ENCODE results near the gene RERE. TPM values are rescaled to one million over a fixed set of nuclear protein-coding genes. Genes with fewer than 3 reads are reported as not detected.

RERE gene
- total RNA-seq, 1 donor: 55.0 TPM

GRCh38 chr1:8315573-8316475 is 501.6 kb downstream of the RERE start:
- TF ChIP-seq, protein P1, sequence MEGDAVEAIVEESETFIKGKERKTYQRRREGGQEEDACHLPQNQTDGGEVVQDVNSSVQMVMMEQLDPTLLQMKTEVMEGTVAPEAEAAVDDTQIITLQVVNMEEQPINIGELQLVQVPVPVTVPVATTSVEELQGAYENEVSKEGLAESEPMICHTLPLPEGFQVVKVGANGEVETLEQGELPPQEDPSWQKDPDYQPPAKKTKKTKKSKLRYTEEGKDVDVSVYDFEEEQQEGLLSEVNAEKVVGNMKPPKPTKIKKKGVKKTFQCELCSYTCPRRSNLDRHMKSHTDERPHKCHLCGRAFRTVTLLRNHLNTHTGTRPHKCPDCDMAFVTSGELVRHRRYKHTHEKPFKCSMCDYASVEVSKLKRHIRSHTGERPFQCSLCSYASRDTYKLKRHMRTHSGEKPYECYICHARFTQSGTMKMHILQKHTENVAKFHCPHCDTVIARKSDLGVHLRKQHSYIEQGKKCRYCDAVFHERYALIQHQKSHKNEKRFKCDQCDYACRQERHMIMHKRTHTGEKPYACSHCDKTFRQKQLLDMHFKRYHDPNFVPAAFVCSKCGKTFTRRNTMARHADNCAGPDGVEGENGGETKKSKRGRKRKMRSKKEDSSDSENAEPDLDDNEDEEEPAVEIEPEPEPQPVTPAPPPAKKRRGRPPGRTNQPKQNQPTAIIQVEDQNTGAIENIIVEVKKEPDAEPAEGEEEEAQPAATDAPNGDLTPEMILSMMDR (IDR thresholded peaks at IDR 0.05; ENCODE audit: extremely low read depth, low read depth, low read length): peak; percentile 35
- H3K4me1 ChIP-seq (ENCODE audit: insufficient read depth, low read length): peaks cover 9% of the 10 kb centered on the region
- H3K79me2 ChIP-seq (ENCODE audit: insufficient read depth, low read length): no peaks in the 10 kb centered on the region
- peaks cover 3% of the 10 kb centered on the region for H3K27me3 ChIP-seq (ENCODE audit: insufficient read depth, low read length)
- H3K4me2 ChIP-seq (ENCODE audit: insufficient read depth, low read length): no peak overlapping the region
- H3K36me3 ChIP-seq (ENCODE audit: insufficient read depth, low read length): no peaks in the 10 kb centered on the region
- H3K27ac ChIP-seq (ENCODE audit: low read depth, low read length): no peak overlapping the region
- no peak overlapping the region for H3K4me3 ChIP-seq (ENCODE audit: insufficient read depth, low read length)
- peak; percentile 91 for DNase-seq (ENCODE audit: insufficient read length, low spot score, missing footprints)
- H3K9me3 ChIP-seq (ENCODE audit: low read depth, low read length): no peaks in the 10 kb centered on the region
- no peak overlapping the region for H2AFZ ChIP-seq (ENCODE audit: low read length)
- no peaks in the 10 kb centered on the region for H4K20me1 ChIP-seq (ENCODE audit: insufficient read depth, low read length)

GRCh38 chr1:8314346-8315280 is 502.8 kb downstream of the RERE start:
- Histone ChIP-seq H3K9me3 (ENCODE audit: low read depth, low read length) (no peaks in the 10 kb centered on the region), H4K20me1 (ENCODE audit: insufficient read depth, low read length) (no peaks in the 10 kb centered on the region), H3K27me3 (ENCODE audit: insufficient read depth, low read length) (peaks cover 3% of the 10 kb centered on the region), H3K36me3 (ENCODE audit: insufficient read depth, low read length) (no peaks in the 10 kb centered on the region), H3K4me2 (ENCODE audit: insufficient read depth, low read length) (peak overlapping the region; percentile 20), H3K79me2 (ENCODE audit: insufficient read depth, low read length) (no peaks in the 10 kb centered on the region), H2AFZ (ENCODE audit: low read length) (peak overlapping the region; percentile 43), H3K27ac (ENCODE audit: low read depth, low read length) (no peak overlapping the region), H3K4me3 (ENCODE audit: insufficient read depth, low read length) (no peak overlapping the region), H3K4me1 (ENCODE audit: insufficient read depth, low read length) (peaks cover 9% of the 10 kb centered on the region)
- peak; percentile 98 for DNase-seq (ENCODE audit: insufficient read length, low spot score, missing footprints)
- TF ChIP-seq, protein P1 (IDR thresholded peaks at IDR 0.05; ENCODE audit: extremely low read depth, low read depth, low read length): peak; percentile 93

DNA sequence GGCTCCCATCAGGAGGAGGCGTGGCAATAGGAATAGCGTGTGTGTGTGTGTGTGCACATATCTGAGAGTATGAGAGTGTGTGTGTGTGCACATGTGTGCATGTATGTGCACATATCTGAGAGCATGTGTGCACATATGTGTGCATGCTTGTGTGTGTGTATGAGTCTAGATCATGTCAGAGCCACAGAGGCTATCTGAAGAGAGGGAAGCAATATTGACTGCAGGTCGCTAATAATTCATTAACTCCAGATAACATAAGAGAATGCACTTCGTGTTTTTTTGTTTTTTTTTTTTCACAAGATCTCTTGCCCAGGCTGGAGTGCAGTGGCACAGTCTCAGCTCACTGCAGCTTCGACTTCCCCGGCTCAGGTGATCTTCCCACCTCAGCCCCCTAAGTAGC is 504.2 kb downstream of the RERE start:
- TF ChIP-seq, protein P1 (IDR thresholded peaks at IDR 0.05; ENCODE audit: extremely low read depth, low read depth, low read length): no peak
- no peak for DNase-seq (ENCODE audit: insufficient read length, low spot score, missing footprints)

More for the DNA sequence above, 504.2 kb downstream of the RERE start:
- Histone ChIP-seq H2AFZ (ENCODE audit: low read length) (no peak overlapping the region), H3K9me3 (ENCODE audit: low read depth, low read length) (no peaks in the 10 kb centered on the region), H3K4me3 (ENCODE audit: insufficient read depth, low read length) (no peak overlapping the region), H3K4me2 (ENCODE audit: insufficient read depth, low read length) (no peak overlapping the region), H3K27me3 (ENCODE audit: insufficient read depth, low read length) (no peaks in the 10 kb centered on the region), H3K79me2 (ENCODE audit: insufficient read depth, low read length) (no peaks in the 10 kb centered on the region), H3K27ac (ENCODE audit: low read depth, low read length) (no peak overlapping the region), H4K20me1 (ENCODE audit: insufficient read depth, low read length) (no peaks in the 10 kb centered on the region), H3K4me1 (ENCODE audit: insufficient read depth, low read length) (peaks cover 7% of the 10 kb centered on the region), H3K36me3 (ENCODE audit: insufficient read depth, low read length) (no peaks in the 10 kb centered on the region)

Data from osteoblast (primary cell).